Measurements from ENCODE around the gene SOX6.

- no peak for TF ChIP-seq CTCF (conservative IDR thresholded peaks at IDR 0.05; ENCODE audit: low read length)
- no peak for TF ChIP-seq EZH2phosphoT487 (IDR thresholded peaks at IDR 0.05; ENCODE audit: borderline replicate concordance, low read depth, low read length)
Measured at GRCh38 chr11:15937601-15938120, 418.7 kb downstream of the SOX6 start.

All from OCI-LY7 (cell line).